ENCODE measurements around the gene ALDH4A1. TPM values are rescaled to one million over a fixed set of nuclear protein-coding genes. Genes with fewer than 3 reads are reported as not detected.
A peak's percentile ranks its signal among the peaks of the same experiment; 100 is the strongest.

The ALDH4A1 gene
- total RNA-seq, 4 donors from 2014 or later, result 16.5 to 25.8 (median 22.1) TPM

GRCh38 chr1:18882486-18882885 is 19.9 kb downstream of the ALDH4A1 start:
- no peak overlapping the region for H3K4me3 ChIP-seq (ENCODE audit: low read depth, poor library complexity, severe bottlenecking)
- TF ChIP-seq CTCF (IDR thresholded peaks at IDR 0.05) (no peak), POLR2A (IDR thresholded peaks at IDR 0.05) (no peak)
- intact Hi-C loops (cut with DNase I; ENCODE audit: low total_unique reads), result loop anchor here (5.0 kb wide), 1 partner anchor 215 kb away; no protein-coding TSS in a partner anchor
- DNase-seq (ENCODE audit: low spot score in 2 of 2), result no peak
- WGBS, 2 donors, result 51 to 61% methylated on average over 8 of the region's 8 CpGs

- 46 to 58% methylated on average over 21 to 24 of the region's 24 CpGs for WGBS, 2 donors
- DNase-seq (ENCODE audit: low spot score in 2 of 2), result peak in 1 of 2 donors; percentile 53
- intact Hi-C loops (cut with DNase I; ENCODE audit: low total_unique reads), result loop anchor here (5.0 kb wide), 1 partner anchor 215 kb away; no protein-coding TSS in a partner anchor
- no peak overlapping the region for H3K4me3 ChIP-seq (ENCODE audit: low read depth, poor library complexity, severe bottlenecking)
- TF ChIP-seq CTCF (IDR thresholded peaks at IDR 0.05) (no peak), POLR2A (IDR thresholded peaks at IDR 0.05) (no peak)
These were observed 20.5 kb downstream of the ALDH4A1 start for GRCh38 chr1:18881642-18882431.

- no peak overlapping the region for H3K4me3 ChIP-seq (ENCODE audit: low read depth, poor library complexity, severe bottlenecking)
- WGBS, 2 donors, result 90 to 98% methylated on average over 2 of the region's 2 CpGs
- no peak for DNase-seq (ENCODE audit: low spot score in 2 of 2)
- TF ChIP-seq POLR2A (IDR thresholded peaks at IDR 0.05), result no peak
- no peak for TF ChIP-seq CTCF (IDR thresholded peaks at IDR 0.05)
- intact Hi-C loops (cut with DNase I; ENCODE audit: low total_unique reads), result loop anchor here (5.0 kb wide), 1 partner anchor 216 kb away; no protein-coding TSS in a partner anchor
These were observed 21.2 kb downstream of the ALDH4A1 start for GRCh38 chr1:18881164-18881563.

GRCh38 chr1:18880585-18880984 is 21.8 kb downstream of the ALDH4A1 start:
- no peak for TF ChIP-seq POLR2A (IDR thresholded peaks at IDR 0.05)
- TF ChIP-seq CTCF (IDR thresholded peaks at IDR 0.05), result no peak
- intact Hi-C loops (cut with DNase I; ENCODE audit: low total_unique reads), result loop anchor here (5.0 kb wide), 1 partner anchor 217 kb away; no protein-coding TSS in a partner anchor
- WGBS, 2 donors, result 89 to 93% methylated on average over 1 of the region's 1 CpG
- DNase-seq (ENCODE audit: low spot score in 2 of 2), result no peak
- no peak overlapping the region for H3K4me3 ChIP-seq (ENCODE audit: low read depth, poor library complexity, severe bottlenecking)

- H3K4me3 ChIP-seq (ENCODE audit: low read depth, poor library complexity, severe bottlenecking), result no peak overlapping the region
- intact Hi-C loops (cut with DNase I; ENCODE audit: low total_unique reads), result loop anchor here (5.0 kb wide), 1 partner anchor 217 kb away; no protein-coding TSS in a partner anchor
- 48 to 62% methylated on average over 20 of the region's 21 CpGs for WGBS, 2 donors
- TF ChIP-seq CTCF (IDR thresholded peaks at IDR 0.05) (no peak), POLR2A (IDR thresholded peaks at IDR 0.05) (no peak)
- no peak for DNase-seq (ENCODE audit: low spot score in 2 of 2)
These were observed 22.5 kb downstream of the ALDH4A1 start for GRCh38 chr1:18879791-18880309.

Data from lower leg skin (tissue), 4 donors.